ENCODE data around the gene LRRC74B.

DNA sequence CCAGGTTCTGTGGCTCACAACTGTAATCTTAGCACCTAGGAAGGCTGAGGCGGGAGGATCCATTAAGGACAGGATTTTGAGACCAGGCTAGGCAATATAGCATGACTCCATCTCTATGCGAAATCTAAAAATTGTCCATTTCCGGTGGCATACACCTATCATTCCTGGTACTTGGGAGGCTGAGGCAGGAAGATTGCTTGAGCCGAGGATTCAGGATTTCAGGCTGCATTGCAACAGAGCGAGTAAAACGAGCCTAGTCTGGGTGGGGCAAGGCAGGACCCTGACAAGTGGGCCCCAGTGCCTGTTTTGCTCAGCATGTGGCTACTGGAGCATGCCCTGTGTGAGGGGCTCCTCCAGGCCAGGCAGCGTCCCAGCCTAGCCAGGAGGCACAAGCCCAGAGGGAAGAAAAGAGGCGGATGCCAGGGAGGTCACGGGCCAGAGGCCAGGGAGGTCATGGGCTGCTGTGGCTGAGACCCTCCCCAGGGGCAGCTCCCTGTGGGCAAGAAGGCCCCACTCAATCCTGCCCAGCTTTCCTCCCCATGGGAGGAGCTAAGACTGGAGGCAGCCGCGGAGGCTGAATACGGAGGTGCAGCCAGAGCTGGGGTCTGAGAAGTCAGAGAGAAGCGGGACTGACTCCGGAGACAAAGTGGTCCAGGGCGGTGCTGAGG, 8.4 kb downstream of the LRRC74B start:
- TF ChIP-seq GATA3 (IDR thresholded peaks at IDR 0.05; ENCODE audit: low read depth, low read length): no peak
- no peak for TF ChIP-seq GATA2 (IDR thresholded peaks at IDR 0.05; ENCODE audit: low read depth, low read length)

Data from SH-SY5Y (cell line).